Panc1 (cell line): ENCODE data around the gene PADI6. TPM values are rescaled to one million over a fixed set of nuclear protein-coding genes. Genes with fewer than 3 reads are reported as not detected.

ENCODE experiments used
- ATAC-seq: fragments of 200-7000 bp; cut with Tn5 transposase; 2 replicates; pipeline ENCODE4 v1.9.1; 2020; ENCODE audit warnings: mild to moderate bottlenecking, moderate library complexity
- BruUV-seq: library from RNA; stranded (reverse); fragments of 400-500 nt; replicated peaks from 2 replicates; lab custom pipeline; 2021; lab: Mats Ljungman, UMichigan
- CTCF ChIA-PET: fragments of 300-600 bp; sonication (Branson Sonifier 250); formaldehyde crosslinking; loops from one replicate; lab custom pipeline; 2022; ENCODE audit warnings: antibody characterized with exemption; lab: Charles Lee
- POLR2A ChIA-PET: fragments of 300-600 bp; sonication (Branson Sonifier 250); formaldehyde crosslinking; loops from one replicate; lab custom pipeline; 2022; ENCODE audit warnings: antibody characterized with exemption; lab: Charles Lee
- DNase-seq: peaks from one replicate; pipeline ENCODE4 v3.0.0-alpha.2; 2010; ENCODE audit warnings: low read depth, low spot score
- H3K27ac ChIP-seq: 2 replicates; pipeline ENCODE4 v1.5.1; 2011; ENCODE audit warnings: mild to moderate bottlenecking, low read length, inconsistent platforms
- H3K27me3 ChIP-seq: fragments of 200-500 bp; sonication (Bioruptor generic); 2 replicates; pipeline ENCODE4 v1.6.0; 2014; ENCODE audit warnings: low read length, inconsistent platforms; ENCODE audit not compliant: control insufficient read depth, insufficient read depth
- H3K36me3 ChIP-seq: fragments of 200-500 bp; sonication (Bioruptor generic); 2 replicates; pipeline ENCODE4 v1.5.1; 2014; ENCODE audit warnings: inconsistent platforms, mild to moderate bottlenecking, low read length, moderate library complexity; ENCODE audit not compliant: control insufficient read depth, insufficient read depth
- H3K4me1 ChIP-seq: 2 replicates; pipeline ENCODE4 v1.5.1; 2011; ENCODE audit warnings: inconsistent platforms, mild to moderate bottlenecking, low read length, moderate library complexity; ENCODE audit not compliant: control insufficient read depth, insufficient read depth
- H3K4me3 ChIP-seq, 2 experiments: 2 replicates each; pipeline ENCODE4 v1.5.1; 2011 to 2012; ENCODE audit warnings: low read depth in 2 of 2, low read length in 2 of 2, mild to moderate bottlenecking in 2 of 2, inconsistent platforms in 1 of 2, moderate library complexity in 1 of 2
- H3K9me3 ChIP-seq: fragments of 200-500 bp; sonication (Bioruptor generic); 2 replicates; pipeline ENCODE4 v1.5.1; 2014; ENCODE audit warnings: low read depth, mild to moderate bottlenecking, inconsistent platforms, low read length, moderate library complexity; ENCODE audit not compliant: control insufficient read depth, insufficient read depth
- POLR2AphosphoS5 ChIP-seq: IDR thresholded peaks from 2 replicates; pipeline ENCODE4 v1.6.1; 2012; ENCODE audit warnings: mild to moderate bottlenecking, low read depth, low read length, moderate library complexity
- SIN3A ChIP-seq: IDR thresholded peaks from 2 replicates; pipeline ENCODE4 v1.6.1; 2012; ENCODE audit warnings: low read depth, mild to moderate bottlenecking, low read length, moderate library complexity, borderline replicate concordance; ENCODE audit not compliant: insufficient read depth
- TCF7L2 ChIP-seq: IDR thresholded peaks from 2 replicates; pipeline ENCODE4 v1.6.1; 2011; ENCODE audit warnings: mild to moderate bottlenecking, low read depth, low read length, inconsistent platforms
- in situ Hi-C: cut with HindIII; loops from 2 replicates; pipeline ENCODE4 v1.10.0; 2016; ENCODE audit warnings: low sequenced_read_pairs, low pct_unique_long_range_greater_than_20kb
- intact Hi-C: fragments of 100-400 bp; cut with micrococcal nuclease; formaldehyde crosslinking; loops from one replicate; pipeline ENCODE4 v1.10.0; 2022; ENCODE audit not compliant: unreplicated experiment
- total RNA-seq: library from RNA; stranded (reverse); gene quantifications from one replicate; pipeline ENCODE4 v1.2.1, GENCODE V29; 2021; ENCODE audit not compliant: unreplicated experiment
- TF ChIP-seq, protein P1 (sequence below): fragments of 450-650 bp; IDR thresholded peaks from 2 replicates; pipeline ENCODE4 v1.5.1; 2017; ENCODE audit warnings: mild to moderate bottlenecking
- TF ChIP-seq, protein P2 (sequence below), 2 experiments: IDR thresholded peaks; 2 replicates each; pipeline ENCODE4 v1.6.1; 2011 to 2012; ENCODE audit warnings: low read depth in 2 of 2, control low read depth in 1 of 2, low read length in 1 of 2, mild to moderate bottlenecking in 1 of 2, moderate library complexity in 1 of 2; ENCODE audit not compliant: insufficient read depth in 1 of 2

The PADI6 gene
- total RNA-seq, 1 experiment from 2014 or later: not detected

DNA sequence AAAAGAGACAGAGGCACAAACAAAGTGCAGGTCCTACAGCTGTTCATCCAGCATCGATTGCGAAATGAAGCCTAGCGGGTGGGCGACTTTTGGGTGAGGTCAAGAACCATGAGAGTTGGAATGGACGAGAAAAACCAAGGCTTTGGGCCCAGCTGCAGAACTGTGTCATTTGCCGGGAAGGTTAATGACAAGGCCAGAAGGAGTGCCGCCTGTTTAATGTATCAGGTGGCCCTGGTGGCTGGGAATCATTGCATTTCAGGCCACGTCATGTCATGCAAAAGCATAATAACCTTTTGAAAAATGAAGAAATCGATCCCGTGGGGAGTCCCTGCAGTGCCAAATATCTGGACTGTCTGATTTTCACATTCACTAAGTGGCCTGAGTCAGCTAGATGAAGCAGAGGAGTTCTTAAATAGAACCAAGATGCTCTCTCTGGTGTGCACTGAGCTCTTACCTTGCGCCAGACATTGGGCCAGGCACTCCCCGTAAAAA is 75.6 kb downstream of the PADI6 start:
- H3K36me3 ChIP-seq: no peaks in the 10 kb centered on the region
- intact Hi-C loops: no loop called here
- ChIA-PET CTCF (interaction anchor here (0.6 kb wide), 1 partner anchor 447 kb away, joined by 5 read pairs; no protein-coding TSS in a partner anchor), POLR2A (interaction anchor here (0.6 kb wide), 1 partner anchor 16 kb away, joined by 5 read pairs; no protein-coding TSS in a partner anchor)
- no peaks in the 10 kb centered on the region for H3K9me3 ChIP-seq
- no peak for DNase-seq
- in situ Hi-C loops: no loop called here
- no peaks in the 10 kb centered on the region for H3K27me3 ChIP-seq
- peaks cover 4% of the 10 kb centered on the region; the same call in 1 of the 2 replicates for H3K4me1 ChIP-seq
- no TSS peak for BruUV-seq
- TF ChIP-seq POLR2AphosphoS5 (no peak), TCF7L2 (no peak), SIN3A (no peak)
- TF ChIP-seq, protein P1, sequence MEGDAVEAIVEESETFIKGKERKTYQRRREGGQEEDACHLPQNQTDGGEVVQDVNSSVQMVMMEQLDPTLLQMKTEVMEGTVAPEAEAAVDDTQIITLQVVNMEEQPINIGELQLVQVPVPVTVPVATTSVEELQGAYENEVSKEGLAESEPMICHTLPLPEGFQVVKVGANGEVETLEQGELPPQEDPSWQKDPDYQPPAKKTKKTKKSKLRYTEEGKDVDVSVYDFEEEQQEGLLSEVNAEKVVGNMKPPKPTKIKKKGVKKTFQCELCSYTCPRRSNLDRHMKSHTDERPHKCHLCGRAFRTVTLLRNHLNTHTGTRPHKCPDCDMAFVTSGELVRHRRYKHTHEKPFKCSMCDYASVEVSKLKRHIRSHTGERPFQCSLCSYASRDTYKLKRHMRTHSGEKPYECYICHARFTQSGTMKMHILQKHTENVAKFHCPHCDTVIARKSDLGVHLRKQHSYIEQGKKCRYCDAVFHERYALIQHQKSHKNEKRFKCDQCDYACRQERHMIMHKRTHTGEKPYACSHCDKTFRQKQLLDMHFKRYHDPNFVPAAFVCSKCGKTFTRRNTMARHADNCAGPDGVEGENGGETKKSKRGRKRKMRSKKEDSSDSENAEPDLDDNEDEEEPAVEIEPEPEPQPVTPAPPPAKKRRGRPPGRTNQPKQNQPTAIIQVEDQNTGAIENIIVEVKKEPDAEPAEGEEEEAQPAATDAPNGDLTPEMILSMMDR: no peak
- TF ChIP-seq, protein P2, sequence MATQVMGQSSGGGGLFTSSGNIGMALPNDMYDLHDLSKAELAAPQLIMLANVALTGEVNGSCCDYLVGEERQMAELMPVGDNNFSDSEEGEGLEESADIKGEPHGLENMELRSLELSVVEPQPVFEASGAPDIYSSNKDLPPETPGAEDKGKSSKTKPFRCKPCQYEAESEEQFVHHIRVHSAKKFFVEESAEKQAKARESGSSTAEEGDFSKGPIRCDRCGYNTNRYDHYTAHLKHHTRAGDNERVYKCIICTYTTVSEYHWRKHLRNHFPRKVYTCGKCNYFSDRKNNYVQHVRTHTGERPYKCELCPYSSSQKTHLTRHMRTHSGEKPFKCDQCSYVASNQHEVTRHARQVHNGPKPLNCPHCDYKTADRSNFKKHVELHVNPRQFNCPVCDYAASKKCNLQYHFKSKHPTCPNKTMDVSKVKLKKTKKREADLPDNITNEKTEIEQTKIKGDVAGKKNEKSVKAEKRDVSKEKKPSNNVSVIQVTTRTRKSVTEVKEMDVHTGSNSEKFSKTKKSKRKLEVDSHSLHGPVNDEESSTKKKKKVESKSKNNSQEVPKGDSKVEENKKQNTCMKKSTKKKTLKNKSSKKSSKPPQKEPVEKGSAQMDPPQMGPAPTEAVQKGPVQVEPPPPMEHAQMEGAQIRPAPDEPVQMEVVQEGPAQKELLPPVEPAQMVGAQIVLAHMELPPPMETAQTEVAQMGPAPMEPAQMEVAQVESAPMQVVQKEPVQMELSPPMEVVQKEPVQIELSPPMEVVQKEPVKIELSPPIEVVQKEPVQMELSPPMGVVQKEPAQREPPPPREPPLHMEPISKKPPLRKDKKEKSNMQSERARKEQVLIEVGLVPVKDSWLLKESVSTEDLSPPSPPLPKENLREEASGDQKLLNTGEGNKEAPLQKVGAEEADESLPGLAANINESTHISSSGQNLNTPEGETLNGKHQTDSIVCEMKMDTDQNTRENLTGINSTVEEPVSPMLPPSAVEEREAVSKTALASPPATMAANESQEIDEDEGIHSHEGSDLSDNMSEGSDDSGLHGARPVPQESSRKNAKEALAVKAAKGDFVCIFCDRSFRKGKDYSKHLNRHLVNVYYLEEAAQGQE (IDR thresholded peaks at IDR 0.05; ENCODE audit: insufficient read depth in 1 of 2, low read depth in 2 of 2, low read length in 1 of 2): no peak
- no peak overlapping the region for H3K4me3 ChIP-seq
- ATAC-seq: no peak
- H3K27ac ChIP-seq: no peak overlapping the region

Other genes with a start within 250 kb of the PADI6 start
- 2.3 TPM for gene PADI1, start 167.1 kb upstream of the PADI6 start, total RNA-seq
- 3.4 TPM for gene PADI3, start 123.1 kb upstream of the PADI6 start, total RNA-seq
- gene PADI4, start 64.0 kb upstream of the PADI6 start, total RNA-seq: not detected
- gene RCC2, start 67.5 kb downstream of the PADI6 start, total RNA-seq: 116 TPM
- 5.9 TPM for gene ARHGEF10L, start 167.5 kb downstream of the PADI6 start, total RNA-seq